LNCAP (cell line): Measurements from ENCODE around the gene MORN1.

Experiments used
- TF ChIP-seq, protein P1 (sequence below): fragments of 450-650 bp; IDR thresholded peaks from 2 replicates; pipeline ENCODE4 v1.5.1; 2017; ENCODE audit warnings: mild to moderate bottlenecking

The MORN1 gene

DNA sequence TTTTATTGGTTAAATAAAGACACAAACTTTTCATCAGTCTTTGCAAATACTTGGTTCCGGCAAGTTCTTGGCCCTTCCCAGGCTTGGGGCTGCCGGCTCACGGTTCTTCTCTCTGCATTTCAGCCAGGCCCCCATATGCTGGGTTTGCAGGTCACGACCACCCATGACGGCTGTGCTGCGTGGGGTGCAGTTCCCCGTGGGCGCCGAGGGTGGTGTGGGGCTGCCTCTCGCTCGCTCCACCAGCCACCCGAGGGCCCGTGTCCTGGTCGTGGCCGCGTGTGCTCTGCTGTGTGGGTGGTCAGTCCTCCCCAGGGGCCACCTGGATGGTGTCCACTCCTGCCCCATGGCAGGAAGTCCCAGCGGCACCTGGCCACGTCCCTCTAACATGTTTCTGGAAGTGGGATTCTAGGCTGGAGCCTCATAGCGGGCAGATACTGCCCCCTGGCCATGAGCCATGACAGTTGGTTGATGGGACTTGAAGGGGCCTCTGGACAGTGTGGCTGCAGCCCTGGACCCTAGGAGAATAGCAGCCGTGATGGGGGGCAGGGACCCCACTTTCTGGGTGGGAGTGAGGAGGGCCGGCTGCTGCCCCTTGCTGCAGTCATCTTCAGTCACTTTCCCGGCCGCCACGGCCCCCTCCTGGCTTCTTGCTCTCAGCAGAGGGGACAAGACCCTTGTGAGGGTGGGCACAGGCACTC, 117.0 kb downstream of the MORN1 start:
- TF ChIP-seq, protein P1, sequence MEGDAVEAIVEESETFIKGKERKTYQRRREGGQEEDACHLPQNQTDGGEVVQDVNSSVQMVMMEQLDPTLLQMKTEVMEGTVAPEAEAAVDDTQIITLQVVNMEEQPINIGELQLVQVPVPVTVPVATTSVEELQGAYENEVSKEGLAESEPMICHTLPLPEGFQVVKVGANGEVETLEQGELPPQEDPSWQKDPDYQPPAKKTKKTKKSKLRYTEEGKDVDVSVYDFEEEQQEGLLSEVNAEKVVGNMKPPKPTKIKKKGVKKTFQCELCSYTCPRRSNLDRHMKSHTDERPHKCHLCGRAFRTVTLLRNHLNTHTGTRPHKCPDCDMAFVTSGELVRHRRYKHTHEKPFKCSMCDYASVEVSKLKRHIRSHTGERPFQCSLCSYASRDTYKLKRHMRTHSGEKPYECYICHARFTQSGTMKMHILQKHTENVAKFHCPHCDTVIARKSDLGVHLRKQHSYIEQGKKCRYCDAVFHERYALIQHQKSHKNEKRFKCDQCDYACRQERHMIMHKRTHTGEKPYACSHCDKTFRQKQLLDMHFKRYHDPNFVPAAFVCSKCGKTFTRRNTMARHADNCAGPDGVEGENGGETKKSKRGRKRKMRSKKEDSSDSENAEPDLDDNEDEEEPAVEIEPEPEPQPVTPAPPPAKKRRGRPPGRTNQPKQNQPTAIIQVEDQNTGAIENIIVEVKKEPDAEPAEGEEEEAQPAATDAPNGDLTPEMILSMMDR = no peak

DNA sequence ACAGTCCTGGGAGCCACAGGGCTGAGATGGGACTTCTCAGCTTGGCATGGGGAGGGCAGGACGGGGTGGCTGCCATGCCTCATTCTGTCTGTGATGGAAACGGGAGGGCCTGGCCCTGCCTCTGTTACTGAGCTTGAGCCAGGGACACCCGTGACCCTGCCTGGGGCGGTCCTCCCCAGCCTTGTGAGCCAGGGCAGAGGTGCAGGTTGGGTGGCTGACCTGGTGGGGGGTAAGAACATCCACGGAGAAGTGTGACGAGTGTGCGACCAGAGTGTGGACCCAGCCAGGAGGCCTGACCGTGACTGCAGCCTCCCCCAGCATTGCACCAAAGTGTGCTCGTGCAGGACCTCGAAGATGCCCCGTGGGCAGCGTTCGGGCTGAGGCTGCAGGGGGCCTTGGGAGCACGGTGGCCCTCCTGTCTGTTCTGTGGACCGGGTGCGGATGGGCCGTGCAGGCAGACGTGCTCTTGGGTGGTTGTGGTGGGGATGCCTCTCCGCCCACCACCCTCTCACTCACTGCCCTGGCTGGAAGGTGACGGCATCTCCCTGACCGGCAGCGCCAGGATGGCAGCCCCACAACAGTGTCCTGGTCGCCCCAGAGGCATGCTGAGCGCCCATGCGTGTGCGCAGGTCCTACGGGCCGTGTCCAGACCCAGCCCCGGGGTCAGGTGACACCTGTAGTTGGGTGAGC, 117.8 kb downstream of the MORN1 start:
- TF ChIP-seq, protein P1 = no peak

DNA sequence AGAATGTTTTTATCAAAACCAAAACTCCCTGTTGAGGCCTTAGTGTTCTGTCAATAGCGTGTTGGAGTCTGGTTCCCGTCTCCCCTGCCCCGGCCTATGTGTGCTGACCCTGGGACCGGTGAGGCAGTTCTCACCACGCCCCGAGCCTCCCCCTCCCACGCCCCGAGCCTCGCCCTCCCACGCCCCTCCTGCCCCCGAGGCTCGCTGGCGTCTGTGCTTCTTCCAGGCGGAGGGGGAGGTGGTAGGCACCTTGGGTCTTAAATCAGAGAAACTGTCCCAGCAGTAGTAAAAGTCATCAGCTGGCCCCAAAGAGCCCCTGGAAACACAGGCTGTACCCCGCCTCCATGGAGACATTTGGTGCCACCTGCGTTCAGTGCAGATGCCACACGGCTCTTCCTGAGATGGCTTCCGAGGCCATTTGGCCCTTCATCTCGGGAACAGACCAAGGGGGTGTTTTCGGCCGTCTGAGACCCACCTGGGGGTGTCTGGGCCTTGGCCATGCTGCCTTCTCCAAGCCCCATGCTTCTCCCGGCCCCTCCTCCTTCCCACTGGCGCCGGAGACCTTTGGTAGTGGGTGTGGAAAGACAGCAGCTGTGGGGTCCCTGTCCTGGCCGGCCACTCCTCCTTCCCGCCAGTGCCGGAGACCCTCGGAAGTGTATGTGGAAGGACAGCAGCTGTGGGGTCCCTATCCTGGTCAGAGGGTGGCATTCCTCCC, 118.5 kb downstream of the MORN1 start:
- TF ChIP-seq, protein P1 = no peak

DNA sequence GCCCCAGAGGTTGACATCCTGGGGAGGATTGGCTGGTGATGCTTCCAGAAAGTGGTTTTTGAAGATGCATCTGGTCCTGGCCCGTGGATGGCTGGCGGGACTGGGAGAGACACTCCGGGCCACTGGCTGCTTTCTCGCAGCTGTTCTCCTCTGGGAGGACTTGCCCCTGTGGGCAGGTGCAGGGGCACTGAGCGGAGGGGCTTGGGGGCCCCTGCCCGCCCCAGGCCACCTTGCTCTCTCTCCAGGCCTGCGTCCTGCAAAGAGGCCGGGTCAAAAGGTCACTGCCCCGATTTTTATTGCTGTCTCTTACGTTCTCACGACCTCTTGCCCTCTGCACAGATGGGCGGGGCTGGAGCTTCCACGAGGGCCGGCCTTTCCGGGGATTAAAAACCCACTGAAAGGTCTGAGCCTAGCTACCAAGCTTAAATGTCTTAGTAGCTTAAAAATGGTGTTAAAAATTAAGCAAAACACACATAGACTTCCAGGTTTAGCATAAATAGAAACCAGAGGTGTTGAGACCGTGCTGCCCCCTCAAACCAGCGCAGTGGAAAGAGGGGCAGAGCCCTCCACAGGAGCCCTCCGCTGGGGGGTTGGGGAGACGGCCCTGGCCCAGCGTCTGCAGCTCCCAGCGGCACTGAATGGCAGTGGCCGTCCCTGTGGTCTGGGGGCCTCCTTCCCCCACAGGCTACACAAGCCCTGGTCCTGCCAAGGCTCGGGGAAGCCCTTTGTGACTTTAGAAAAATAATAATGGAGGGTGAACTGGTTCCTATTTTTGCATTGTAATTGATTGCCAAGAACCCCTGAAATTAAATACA, 119.3 kb downstream of the MORN1 start:
- TF ChIP-seq, protein P1 = no peak
